ENCODE results near the gene SPATA3. TPM values are rescaled to one million over a fixed set of nuclear protein-coding genes. Genes with fewer than 3 reads are reported as not detected.

SPATA3 gene
- polyA plus RNA-seq, 3 donors, result not detected

- no peaks in the 10 kb centered on the region for H3K36me3 Mint-ChIP-seq
- H4K20me1 ChIP-seq (ENCODE audit: insufficient read depth, low read length), result no peaks in the 10 kb centered on the region
- intact Hi-C loops (cut with micrococcal nuclease), result no loop called here
- H3K27ac ChIP-seq (ENCODE audit: low read depth in 1 of 2, low read length in 2 of 2), result no peak overlapping the region
- no peak overlapping the region for H3K4me2 ChIP-seq (replicated peaks; ENCODE audit: extremely low read depth, low read length, poor library complexity, severe bottlenecking)
- no peaks in the 10 kb centered on the region for H3K79me2 ChIP-seq (ENCODE audit: insufficient read depth, low read length)
- no peaks in the 10 kb centered on the region for H3K9me3 ChIP-seq (replicated peaks in 1 of 2; ENCODE audit: control insufficient read depth in 1 of 2, insufficient read depth in 1 of 2, low read length in 2 of 2)
- H3K4me3 ChIP-seq (replicated peaks in 1 of 3; ENCODE audit: low read depth in 2 of 3, low read length in 3 of 3), result no peak overlapping the region
- no peak overlapping the region for H3K4me3 Mint-ChIP-seq
- no peak for TF ChIP-seq CTCF (IDR thresholded peaks at IDR 0.05)
- H3K4me1 ChIP-seq (ENCODE audit: control insufficient read depth in 1 of 2, insufficient read depth in 2 of 2, low read length in 2 of 2), result no peaks in the 10 kb centered on the region
- H3K36me3 ChIP-seq (replicated peaks in 1 of 2; ENCODE audit: control insufficient read depth in 1 of 2, insufficient read depth in 2 of 2, low read length in 2 of 2), result no peaks in the 10 kb centered on the region
- no CpG with 5 or more reads among the region's 1 CpG for WGBS (ENCODE audit: insufficient coverage)
- peaks cover 1 to 14% (median 2%) of the 10 kb centered on the region in 3 donors for H3K27me3 Mint-ChIP-seq (ENCODE audit: low read depth in 3 of 3)
- peak overlapping the region in 2 of 7 donors; percentile 56 to 64 for H3K27ac Mint-ChIP-seq
- H3K4me1 Mint-ChIP-seq, result no peaks in the 10 kb centered on the region
- H2AFZ ChIP-seq (ENCODE audit: insufficient read depth, low read depth, low read length, poor library complexity, severe bottlenecking), result no peak overlapping the region
- no peak overlapping the region for H3K9ac ChIP-seq (ENCODE audit: insufficient read depth, low read length, poor library complexity, severe bottlenecking)
- H3K9me3 Mint-ChIP-seq, result no peaks in the 10 kb centered on the region
- no peak for DNase-seq
- no peaks in the 10 kb centered on the region for H3K27me3 ChIP-seq (ENCODE audit: control insufficient read depth in 2 of 2, insufficient read depth in 2 of 2, low read length in 2 of 2)
These were observed 15.5 kb upstream of the SPATA3 start for GRCh38 chr2:230980468-230980867.

- no peaks in the 10 kb centered on the region for H3K9me3 ChIP-seq (replicated peaks in 1 of 2; ENCODE audit: control insufficient read depth in 1 of 2, insufficient read depth in 1 of 2, low read length in 2 of 2)
- TF ChIP-seq CTCF (IDR thresholded peaks at IDR 0.05), result no peak
- no peak overlapping the region for H3K4me3 Mint-ChIP-seq
- H2AFZ ChIP-seq (ENCODE audit: insufficient read depth, low read depth, low read length, poor library complexity, severe bottlenecking), result no peak overlapping the region
- DNase-seq, result no peak
- H3K4me1 ChIP-seq (ENCODE audit: control insufficient read depth in 1 of 2, insufficient read depth in 2 of 2, low read length in 2 of 2), result peaks cover 1 to 2% of the 10 kb centered on the region in 2 donors
- H3K27me3 ChIP-seq (ENCODE audit: control insufficient read depth in 2 of 2, insufficient read depth in 2 of 2, low read length in 2 of 2), result no peaks in the 10 kb centered on the region
- no peaks in the 10 kb centered on the region for H4K20me1 ChIP-seq (ENCODE audit: insufficient read depth, low read length)
- no peak overlapping the region for H3K4me2 ChIP-seq (replicated peaks; ENCODE audit: extremely low read depth, low read length, poor library complexity, severe bottlenecking)
- no peaks in the 10 kb centered on the region for H3K36me3 ChIP-seq (replicated peaks in 1 of 2; ENCODE audit: control insufficient read depth in 1 of 2, insufficient read depth in 2 of 2, low read length in 2 of 2)
- no peaks in the 10 kb centered on the region for H3K9me3 Mint-ChIP-seq
- H3K27ac ChIP-seq (ENCODE audit: low read depth in 1 of 2, low read length in 2 of 2), result no peak overlapping the region
- no peak overlapping the region for H3K9ac ChIP-seq (ENCODE audit: insufficient read depth, low read length, poor library complexity, severe bottlenecking)
- WGBS (ENCODE audit: insufficient coverage), result 85% methylated on average over 7 of the region's 8 CpGs
- peaks cover 1% of the 10 kb centered on the region for H3K4me1 Mint-ChIP-seq
- intact Hi-C loops (cut with micrococcal nuclease), result no loop called here
- no peaks in the 10 kb centered on the region for H3K79me2 ChIP-seq (ENCODE audit: insufficient read depth, low read length)
- no peak overlapping the region for H3K4me3 ChIP-seq (replicated peaks in 1 of 3; ENCODE audit: low read depth in 2 of 3, low read length in 3 of 3)
- no peaks in the 10 kb centered on the region for H3K36me3 Mint-ChIP-seq
- peak overlapping the region in 1 of 7 donors; percentile 51 for H3K27ac Mint-ChIP-seq
- H3K27me3 Mint-ChIP-seq (ENCODE audit: low read depth in 3 of 3), result peaks cover 5 to 8% (median 5%) of the 10 kb centered on the region in 3 donors
These were observed 14.2 kb upstream of the SPATA3 start for GRCh38 chr2:230981704-230982103.

Measured in CD14-positive monocyte (primary cell).